ENCODE data around the gene PDLIM7.

The PDLIM7 gene

GRCh38 chr5:177472460-177473442, 24.7 kb downstream of the PDLIM7 start:
- DNase-seq (ENCODE audit: low spot score), result no peak

GRCh38 chr5:177471610-177472356, 25.6 kb downstream of the PDLIM7 start:
- no peak for DNase-seq (ENCODE audit: low spot score)

GRCh38 chr5:177470759-177471536, 26.5 kb downstream of the PDLIM7 start:
- DNase-seq (ENCODE audit: low spot score), result no peak

- DNase-seq (ENCODE audit: low spot score), result no peak
Measured at GRCh38 chr5:177469750-177470525, 27.5 kb downstream of the PDLIM7 start.

GRCh38 chr5:177468685-177469628, 28.4 kb downstream of the PDLIM7 start:
- no peak for DNase-seq (ENCODE audit: low spot score)

DNA sequence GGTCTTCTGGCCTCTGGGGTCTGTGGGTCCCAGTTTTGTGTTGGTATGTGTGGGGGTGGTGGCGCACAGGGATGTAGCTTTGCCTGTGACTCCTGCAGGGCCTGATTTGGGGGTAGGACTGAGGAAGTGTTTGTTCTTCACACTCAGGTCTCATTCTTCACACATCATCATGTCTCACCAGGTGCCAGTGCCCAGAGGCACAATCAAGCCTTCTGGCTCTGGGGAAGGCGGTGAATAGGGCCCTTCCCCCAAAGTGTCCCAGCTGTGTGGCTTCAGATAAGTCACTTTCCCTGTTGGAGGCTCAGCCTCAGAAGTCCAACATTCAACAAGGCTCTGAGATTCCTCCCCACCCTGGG, 29.1 kb downstream of the PDLIM7 start:
- no peak for DNase-seq (ENCODE audit: low spot score)

DNA sequence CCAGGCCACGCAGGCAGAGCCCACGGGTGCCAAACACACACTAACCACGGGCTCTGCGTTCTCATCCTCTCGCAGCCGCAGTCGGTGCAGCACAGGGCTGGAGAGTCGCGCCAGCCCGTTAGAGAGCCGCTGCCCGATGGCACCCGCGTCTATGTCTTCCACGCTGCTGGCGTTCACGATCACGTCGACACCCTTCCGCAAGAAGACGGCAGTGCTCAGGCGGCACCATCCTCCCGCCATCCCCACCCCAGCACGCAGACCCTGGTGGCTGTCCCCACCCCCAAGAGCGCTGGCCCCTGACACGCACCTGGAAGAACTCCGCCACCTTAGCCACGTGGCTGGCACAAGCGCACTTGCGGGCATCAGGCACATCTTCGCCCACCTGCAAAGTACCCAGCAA, 30.0 kb downstream of the PDLIM7 start:
- no peak for DNase-seq (ENCODE audit: low spot score)

- no peak for DNase-seq (ENCODE audit: low spot score)
Measured at GRCh38 chr5:177466861-177467260, 30.5 kb downstream of the PDLIM7 start.

- no peak for DNase-seq (ENCODE audit: low spot score)
Measured at GRCh38 chr5:177465044-177465443, 32.4 kb downstream of the PDLIM7 start.

- no peak for DNase-seq (ENCODE audit: low spot score)
Measured at GRCh38 chr5:177462021-177462670, 35.3 kb downstream of the PDLIM7 start.

DNA sequence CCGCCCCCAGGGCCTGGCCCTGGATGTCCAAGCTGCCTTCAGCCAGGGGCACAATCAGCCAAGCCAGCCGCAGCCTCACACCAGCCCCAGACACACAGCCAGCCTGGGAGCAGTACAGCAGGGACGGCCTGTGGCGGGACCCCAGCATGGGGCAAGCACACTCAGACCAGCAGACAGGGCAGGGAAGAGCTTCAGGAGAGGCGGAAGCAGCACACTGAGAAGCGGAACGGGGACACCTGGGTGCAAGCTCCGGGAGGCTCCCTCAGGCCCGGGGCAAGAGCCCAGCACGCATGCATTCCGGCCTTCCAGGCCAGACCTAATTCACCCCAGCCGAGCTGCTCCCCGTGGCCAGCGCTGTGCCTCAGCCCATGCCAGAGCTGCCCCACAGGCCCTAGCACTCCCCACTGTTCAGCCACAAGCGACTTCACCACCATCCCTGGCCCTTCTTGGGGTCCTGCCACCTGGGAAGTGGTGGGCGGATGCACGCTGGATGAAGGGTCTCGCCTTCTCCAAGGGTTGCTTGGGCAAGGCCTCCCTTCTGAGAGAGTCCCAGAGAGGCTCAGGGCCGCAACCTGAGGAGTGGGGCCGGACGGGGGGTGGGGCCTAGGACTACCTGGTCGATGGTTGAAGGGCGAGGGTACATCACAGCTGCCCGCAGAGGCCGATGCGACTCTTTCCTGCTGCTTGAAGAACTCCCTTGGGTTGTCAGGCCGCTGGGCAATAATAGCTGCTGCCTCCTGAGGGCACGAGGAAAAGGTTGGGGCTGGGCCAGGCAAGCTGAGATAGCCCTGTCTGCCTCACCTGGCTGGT, 37.4 kb downstream of the PDLIM7 start:
- no peak for DNase-seq (ENCODE audit: low spot score)

GRCh38 chr5:177459357-177459756, 38.0 kb downstream of the PDLIM7 start:
- no peak for DNase-seq (ENCODE audit: low spot score)

DNA sequence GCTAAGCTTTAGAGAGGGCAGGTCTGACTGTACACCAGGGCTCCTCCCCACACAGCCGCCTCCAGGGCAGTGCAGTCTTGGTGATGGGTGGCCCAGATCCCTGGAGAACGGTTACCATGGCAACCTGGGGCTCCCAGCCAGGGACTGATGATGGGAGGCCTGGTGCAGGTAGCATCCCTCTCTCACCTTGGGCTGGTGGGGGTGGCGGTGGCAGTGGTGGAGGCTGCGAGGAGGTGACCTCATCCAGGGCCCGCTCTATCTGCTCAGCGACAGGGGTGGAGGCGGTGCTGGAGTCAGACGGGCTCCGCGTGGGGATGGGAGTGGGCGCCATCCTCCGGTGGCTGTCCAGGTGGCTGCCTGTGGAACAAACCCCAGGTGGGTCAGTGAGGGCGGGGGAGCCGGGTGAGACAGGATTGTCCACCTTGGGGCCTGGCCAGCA, 38.5 kb downstream of the PDLIM7 start:
- no peak for DNase-seq (ENCODE audit: low spot score)

- DNase-seq (ENCODE audit: low spot score), result no peak
Measured at GRCh38 chr5:177457852-177458681, 39.3 kb downstream of the PDLIM7 start.

DNA sequence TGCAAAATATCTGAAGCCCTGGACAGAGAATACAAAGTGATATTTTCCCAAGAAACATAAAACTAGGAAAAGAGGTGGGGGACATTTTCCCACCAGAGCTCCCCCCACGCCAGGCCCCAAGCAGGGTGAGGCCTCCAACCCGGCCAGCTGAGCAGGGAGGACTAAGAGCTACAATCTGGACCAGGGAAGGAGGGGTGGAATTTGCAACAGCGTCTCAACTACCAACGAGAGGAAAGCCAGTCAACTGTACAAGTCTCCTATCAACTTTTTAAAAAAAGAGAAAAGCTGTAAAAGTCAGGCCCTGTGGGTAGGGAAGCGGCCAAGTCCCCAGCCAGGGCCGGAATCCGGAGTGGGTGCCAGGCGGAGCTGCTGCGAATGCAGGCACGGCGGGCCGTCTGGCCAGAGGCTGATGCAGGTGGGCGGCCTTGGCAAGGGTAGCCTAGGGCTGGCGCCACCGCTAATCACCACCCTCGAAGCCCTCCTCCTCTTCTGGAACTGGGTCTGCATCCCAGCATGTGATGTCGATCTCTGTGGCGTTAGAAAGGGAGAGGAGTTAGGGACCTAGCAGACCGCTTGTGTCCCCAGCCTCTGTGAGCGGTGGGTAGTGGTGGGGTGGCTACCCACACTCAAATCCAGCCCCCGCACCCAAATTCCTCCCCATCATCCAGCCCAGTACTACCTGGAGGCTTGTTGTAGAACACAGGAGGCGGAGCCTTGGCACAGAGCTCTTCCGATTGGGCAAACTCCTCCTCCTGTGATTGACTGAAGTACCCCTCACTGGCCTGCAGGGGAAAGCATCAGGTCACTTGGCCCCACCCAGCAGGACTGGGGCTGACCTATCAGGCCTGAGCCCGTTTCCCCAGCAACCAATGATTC, 40.2 kb downstream of the PDLIM7 start:
- peak; percentile 96 for DNase-seq (ENCODE audit: low spot score)

GRCh38 chr5:177456591-177456964, 40.8 kb downstream of the PDLIM7 start:
- DNase-seq (ENCODE audit: low spot score), result no peak

Data from pons (tissue), 1 donor.